ENCODE results near the gene RNF5. TPM values are rescaled to one million over a fixed set of nuclear protein-coding genes. Genes with fewer than 3 reads are reported as not detected.

The RNF5 gene
- total RNA-seq, 1 experiment from 2014 or later, result 85.4 TPM

GRCh38 chr6:32147401-32148132 is 30.6 kb upstream of the RNF5 start:
- intact Hi-C loops (cut with micrococcal nuclease; ENCODE audit: unreplicated experiment), result no loop called here
- H3K27me3 Mint-ChIP-seq (ENCODE audit: unreplicated experiment), result peaks cover 1% of the 10 kb centered on the region
- no peak overlapping the region for H3K27ac Mint-ChIP-seq (ENCODE audit: unreplicated experiment)
- no peak for DNase-seq
- H3K4me3 Mint-ChIP-seq (ENCODE audit: low read depth, unreplicated experiment), result no peak overlapping the region
- H3K36me3 Mint-ChIP-seq (ENCODE audit: insufficient read depth, unreplicated experiment), result no peaks in the 10 kb centered on the region
- CTCF ChIA-PET, result no interaction called here
- H3K4me1 Mint-ChIP-seq (ENCODE audit: low read depth, unreplicated experiment), result peaks cover 15% of the 10 kb centered on the region
- TF ChIP-seq CTCF (IDR thresholded peaks at IDR 0.05; ENCODE audit: unreplicated experiment), result no peak
- peaks cover 2% of the 10 kb centered on the region for H3K9me3 Mint-ChIP-seq (ENCODE audit: low read depth, unreplicated experiment)
- BruUV-seq (replicated peaks), result no TSS peak

GRCh38 chr6:32148289-32149091 is 29.7 kb upstream of the RNF5 start:
- CTCF ChIA-PET, result no interaction called here
- peak; percentile 14 for TF ChIP-seq CTCF (IDR thresholded peaks at IDR 0.05; ENCODE audit: unreplicated experiment)
- no peak overlapping the region for H3K27ac Mint-ChIP-seq (ENCODE audit: unreplicated experiment)
- no peak for DNase-seq
- H3K9me3 Mint-ChIP-seq (ENCODE audit: low read depth, unreplicated experiment), result peaks cover 2% of the 10 kb centered on the region
- H3K4me1 Mint-ChIP-seq (ENCODE audit: low read depth, unreplicated experiment), result peaks cover 24% of the 10 kb centered on the region
- H3K4me3 Mint-ChIP-seq (ENCODE audit: low read depth, unreplicated experiment), result no peak overlapping the region
- H3K36me3 Mint-ChIP-seq (ENCODE audit: insufficient read depth, unreplicated experiment), result no peaks in the 10 kb centered on the region
- intact Hi-C loops (cut with micrococcal nuclease; ENCODE audit: unreplicated experiment), result no loop called here
- H3K27me3 Mint-ChIP-seq (ENCODE audit: unreplicated experiment), result no peaks in the 10 kb centered on the region
- BruUV-seq (replicated peaks), result no TSS peak

- H3K4me1 Mint-ChIP-seq (ENCODE audit: low read depth, unreplicated experiment), result peaks cover 25% of the 10 kb centered on the region
- intact Hi-C loops (cut with micrococcal nuclease; ENCODE audit: unreplicated experiment), result no loop called here
- CTCF ChIA-PET, result no interaction called here
- no peak overlapping the region for H3K4me3 Mint-ChIP-seq (ENCODE audit: low read depth, unreplicated experiment)
- H3K27me3 Mint-ChIP-seq (ENCODE audit: unreplicated experiment), result no peaks in the 10 kb centered on the region
- no peak for TF ChIP-seq CTCF (IDR thresholded peaks at IDR 0.05; ENCODE audit: unreplicated experiment)
- H3K9me3 Mint-ChIP-seq (ENCODE audit: low read depth, unreplicated experiment), result peaks cover 2% of the 10 kb centered on the region
- no peak overlapping the region for H3K27ac Mint-ChIP-seq (ENCODE audit: unreplicated experiment)
- no peak for DNase-seq
- no TSS peak for BruUV-seq (replicated peaks)
- H3K36me3 Mint-ChIP-seq (ENCODE audit: insufficient read depth, unreplicated experiment), result peaks cover 7% of the 10 kb centered on the region
Measured at GRCh38 chr6:32149092-32149755, 29.0 kb upstream of the RNF5 start.

GRCh38 chr6:32149932-32150870 is 28.0 kb upstream of the RNF5 start:
- Mint-ChIP-seq H3K27me3 (ENCODE audit: unreplicated experiment) (no peaks in the 10 kb centered on the region), H3K9me3 (ENCODE audit: low read depth, unreplicated experiment) (peaks cover 2% of the 10 kb centered on the region), H3K36me3 (ENCODE audit: insufficient read depth, unreplicated experiment) (peaks cover 16% of the 10 kb centered on the region), H3K4me3 (ENCODE audit: low read depth, unreplicated experiment) (no peak overlapping the region), H3K4me1 (ENCODE audit: low read depth, unreplicated experiment) (peaks cover 31% of the 10 kb centered on the region), H3K27ac (ENCODE audit: unreplicated experiment) (no peak overlapping the region)
- BruUV-seq (replicated peaks), result no TSS peak
- no peak for DNase-seq
- CTCF ChIA-PET, result no interaction called here
- intact Hi-C loops (cut with micrococcal nuclease; ENCODE audit: unreplicated experiment), result no loop called here
- TF ChIP-seq CTCF (IDR thresholded peaks at IDR 0.05; ENCODE audit: unreplicated experiment), result no peak

Measured in Calu3 (cell line).